Right lung (tissue), 5 donors: ENCODE results near the gene CCDC92. TPM values are rescaled to one million over a fixed set of nuclear protein-coding genes. Genes with fewer than 3 reads are reported as not detected.

ENCODE experiments used
- DNase-seq, 2 donors: peaks; one replicate each; pipeline ENCODE4 v3.0.0-alpha.2; 2013
- polyA plus RNA-seq, 5 donors: library from polyadenylated mRNA; unstranded; fragments of 120-200 nt; gene quantifications; one replicate each; pipeline versions ENCODE4 v1.2.1 to v1.2.3, GENCODE V29; 2013; ENCODE audit warnings: inconsistent platforms in 1 of 5, low replicate concordance in 1 of 5; ENCODE audit not compliant: insufficient read length in 5 of 5, insufficient read depth in 1 of 5

Gene CCDC92
- polyA plus RNA-seq, 5 donors = 51.4 to 70.0 (median 59.6) TPM

DNA sequence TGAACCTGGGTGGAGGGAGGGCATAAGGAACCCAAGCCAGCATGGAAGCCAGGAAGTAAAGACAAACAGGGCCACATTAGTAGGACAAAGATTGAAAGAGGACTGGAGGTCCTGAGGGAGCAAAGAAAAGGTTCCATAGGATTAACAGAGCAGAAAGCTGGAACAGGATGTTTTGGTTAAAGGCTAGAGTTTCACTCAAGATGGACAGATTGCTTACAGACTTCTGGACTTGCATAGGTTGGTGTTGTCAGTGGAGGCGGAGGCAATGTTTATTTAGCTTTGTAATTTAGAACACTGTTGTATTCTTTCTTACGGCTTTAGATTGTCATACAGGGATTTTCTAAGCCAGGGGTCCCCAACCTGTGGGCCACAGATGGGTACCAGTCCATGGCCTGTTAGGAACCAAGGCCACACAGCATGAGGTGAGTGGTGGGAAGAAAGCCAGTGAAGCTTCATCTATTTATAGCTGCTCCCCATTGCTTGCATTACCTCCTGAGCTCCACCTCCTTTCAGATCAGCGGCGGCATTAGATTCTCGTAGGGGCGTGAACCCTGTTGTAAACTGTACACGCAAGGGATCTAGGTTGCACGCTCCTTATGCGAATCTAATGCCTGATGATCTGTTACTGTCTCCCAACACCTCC is 31.7 kb upstream of the CCDC92 start:
- no peak for DNase-seq

- no peak for DNase-seq
Measured at GRCh38 chr12:124002654-124003053, 30.0 kb upstream of the CCDC92 start.

GRCh38 chr12:124002021-124002644 is 29.5 kb upstream of the CCDC92 start:
- DNase-seq = no peak

DNA sequence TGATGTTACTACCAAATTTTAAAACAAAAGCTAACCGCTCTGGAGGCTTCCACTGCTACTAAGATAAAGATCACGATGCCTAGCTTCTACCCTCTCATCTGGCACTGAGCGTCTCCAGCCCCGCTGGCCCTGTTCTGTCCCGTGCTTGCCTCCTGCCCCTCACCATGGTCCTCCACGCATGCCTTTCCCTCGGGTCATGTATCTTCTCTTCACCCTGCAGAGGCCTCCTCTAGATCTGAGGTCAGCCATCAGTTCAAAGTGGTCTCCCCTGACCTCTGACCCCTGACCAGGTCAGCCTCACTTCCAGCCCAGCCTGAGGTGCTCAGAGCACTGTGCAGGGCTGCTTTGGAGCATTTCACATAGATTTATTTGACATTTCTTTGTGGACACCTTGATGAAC is 28.7 kb upstream of the CCDC92 start:
- DNase-seq = no peak

DNA sequence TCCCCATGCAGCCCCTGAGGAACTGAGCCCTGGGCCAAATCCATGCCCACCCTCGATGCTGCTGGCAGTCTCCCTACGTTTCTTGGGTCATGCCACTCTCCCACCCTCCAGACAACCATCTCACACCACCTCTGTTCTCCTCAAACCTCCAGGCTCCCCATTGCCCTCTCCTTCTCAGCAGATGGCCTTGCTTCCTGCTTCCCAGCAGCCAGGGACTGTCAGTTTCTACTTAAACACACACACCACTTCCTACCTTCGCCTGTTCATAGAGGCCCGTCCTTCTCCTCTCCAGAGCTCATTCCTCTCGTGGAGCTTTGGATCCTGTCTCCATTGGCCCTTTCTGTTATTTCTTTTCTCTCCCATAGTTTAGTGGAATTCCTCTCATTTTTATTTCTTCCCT is 27.5 kb upstream of the CCDC92 start:
- DNase-seq = no peak

DNA sequence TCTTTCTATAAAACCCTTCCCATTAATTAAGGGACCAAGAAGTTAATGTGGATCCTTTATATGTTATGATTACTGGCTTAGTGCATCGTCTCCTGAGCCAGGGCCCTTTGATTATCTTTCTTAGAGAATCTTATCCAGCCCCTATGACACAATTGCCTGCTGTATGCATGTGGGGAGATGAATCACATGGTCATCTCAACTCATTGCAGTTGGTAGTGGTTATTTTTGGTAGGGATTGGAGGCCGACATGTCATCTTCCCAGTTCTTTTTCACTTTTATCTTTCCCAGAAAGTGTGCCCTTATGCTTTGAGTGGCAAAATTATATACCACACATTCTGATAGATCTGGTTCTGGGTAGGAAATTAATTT is 26.3 kb upstream of the CCDC92 start:
- DNase-seq = no peak

DNA sequence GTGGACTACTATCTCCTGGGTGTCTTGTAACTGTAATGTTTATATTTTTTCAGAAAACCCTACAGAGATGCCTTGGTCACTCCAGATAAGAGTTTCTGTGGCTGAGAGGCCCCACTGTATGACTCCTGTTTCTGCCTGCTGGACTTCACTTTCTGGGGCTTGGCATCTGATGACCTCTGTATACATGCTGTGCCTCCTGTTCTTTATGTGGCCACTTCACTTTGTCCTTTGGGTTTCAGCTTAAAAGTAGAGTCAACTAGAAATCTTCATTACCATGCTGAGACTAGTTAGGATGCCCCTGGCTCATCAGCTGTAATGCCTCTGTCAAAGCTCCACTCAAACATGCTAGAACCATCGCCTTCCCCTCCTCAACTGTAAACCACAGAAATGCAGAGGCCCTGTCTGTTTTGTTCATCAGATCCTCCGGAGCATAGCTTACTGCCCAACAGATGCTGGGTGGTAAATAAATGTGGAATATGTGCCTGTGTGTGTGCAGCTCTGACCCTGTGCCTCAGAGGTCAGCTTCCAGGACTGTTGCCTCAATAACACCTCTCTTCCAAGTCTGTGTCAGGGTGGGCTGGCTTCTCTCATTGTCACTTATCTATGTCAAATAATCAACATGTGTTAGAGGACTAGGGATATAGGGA is 25.8 kb upstream of the CCDC92 start:
- DNase-seq = no peak

GRCh38 chr12:123997908-123998307 is 25.3 kb upstream of the CCDC92 start:
- no peak for DNase-seq

GRCh38 chr12:123997033-123997822 is 24.6 kb upstream of the CCDC92 start:
- DNase-seq = no peak

DNA sequence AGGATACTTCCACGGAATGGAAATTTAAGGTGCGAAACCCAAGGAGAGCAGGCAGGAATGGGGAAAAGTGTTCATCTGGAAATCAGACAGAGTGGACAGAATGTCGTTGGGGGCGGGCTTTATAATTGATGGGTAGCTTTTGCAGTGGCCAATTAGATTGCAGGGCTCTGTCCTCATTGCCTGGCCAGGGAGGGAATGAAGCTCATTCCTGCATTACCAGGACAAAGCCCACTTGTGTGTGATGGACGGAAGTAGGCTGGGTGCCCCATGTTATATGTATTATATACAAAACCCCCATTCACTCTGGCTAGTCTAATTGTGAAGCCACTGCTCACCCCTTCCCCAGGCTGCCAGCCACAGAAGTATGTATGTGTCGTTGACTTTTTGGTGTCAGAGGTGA is 23.9 kb upstream of the CCDC92 start:
- DNase-seq = no peak

DNA sequence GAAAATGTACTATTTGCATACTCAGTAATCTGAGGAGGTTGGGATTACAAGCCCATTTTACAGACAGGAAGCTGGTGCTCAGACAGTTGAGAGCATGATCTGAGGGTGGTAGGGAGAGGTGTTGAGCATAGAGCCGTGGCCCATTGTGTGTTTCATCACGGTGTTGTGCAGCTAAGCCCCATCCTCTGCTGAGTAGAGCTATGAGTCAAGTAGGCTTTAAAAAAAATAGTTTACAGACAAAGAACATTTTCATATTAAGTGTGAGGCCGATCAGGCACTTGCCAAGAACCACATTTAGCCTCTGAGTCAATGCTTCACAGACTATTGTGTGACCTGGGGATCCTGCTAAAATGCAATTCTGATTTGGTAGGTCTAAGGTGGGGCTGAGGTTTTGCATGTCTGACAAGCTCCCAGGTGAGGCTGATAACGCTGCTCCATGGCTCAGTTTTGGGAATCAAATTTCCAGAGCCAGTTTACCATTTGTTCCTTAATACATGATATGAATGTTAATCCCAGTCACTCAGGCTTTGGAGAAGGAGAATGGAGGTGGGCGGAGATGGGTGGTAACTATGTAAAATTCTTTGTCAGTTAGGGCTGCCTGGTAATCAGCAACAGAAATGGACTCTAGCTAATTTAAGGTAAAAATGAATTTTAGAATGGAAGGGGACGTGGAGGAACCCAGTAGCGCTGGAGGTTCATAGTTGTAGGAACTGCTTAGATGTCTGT is 22.6 kb upstream of the CCDC92 start:
- no peak for DNase-seq

GRCh38 chr12:123992118-123992825 is 19.6 kb upstream of the CCDC92 start:
- no peak for DNase-seq

DNA sequence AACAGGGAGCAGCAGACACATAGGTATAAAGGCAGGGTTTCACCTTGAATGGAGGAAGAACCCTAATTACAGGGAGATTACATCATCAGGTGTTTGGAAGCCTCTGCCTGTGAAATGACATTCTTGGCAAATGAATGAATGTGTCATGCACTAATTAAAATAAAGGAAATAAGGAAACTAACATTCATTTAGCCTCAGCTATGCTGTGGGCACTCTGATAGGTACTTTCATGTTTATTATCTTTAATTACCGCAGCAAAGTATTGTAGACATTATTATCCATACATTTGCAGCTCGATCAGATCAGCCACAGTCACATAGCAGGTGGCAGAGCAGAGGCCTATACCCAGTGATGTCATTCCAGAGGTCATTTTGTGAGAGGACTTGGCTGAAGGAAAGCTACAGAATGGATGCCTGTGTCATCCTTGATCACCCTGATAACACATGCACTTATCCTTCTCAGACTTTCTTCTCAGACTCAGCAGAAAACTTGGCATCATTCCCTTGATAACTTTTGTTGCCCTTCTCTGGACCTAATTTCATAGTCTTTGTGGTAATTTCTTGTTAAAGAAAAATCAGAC is 18.8 kb upstream of the CCDC92 start:
- DNase-seq = no peak

DNA sequence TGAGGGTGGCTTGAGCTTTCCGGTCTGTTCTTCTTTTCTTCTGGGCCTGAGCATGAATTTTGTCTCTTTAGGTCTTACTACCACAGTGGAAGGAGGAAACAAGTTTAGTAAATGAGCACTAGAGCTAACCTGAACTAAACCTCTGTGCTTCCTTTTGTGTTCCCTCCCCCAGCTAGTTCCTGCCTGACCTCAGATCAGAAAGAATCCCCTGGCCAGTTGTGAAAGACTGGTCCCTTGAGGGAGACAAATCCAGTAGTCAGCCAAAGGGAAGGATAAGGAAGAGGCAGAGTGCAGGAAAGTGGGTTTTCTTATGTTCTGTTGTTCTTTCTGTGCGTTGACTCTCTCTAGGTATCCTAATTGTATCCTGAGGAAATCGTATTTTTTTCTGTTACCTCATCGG is 17.9 kb upstream of the CCDC92 start:
- DNase-seq = no peak

- DNase-seq = no peak
Measured at GRCh38 chr12:123989753-123990152, 17.1 kb upstream of the CCDC92 start.

GRCh38 chr12:123989168-123989567 is 16.5 kb upstream of the CCDC92 start:
- no peak for DNase-seq

- no peak for DNase-seq
Measured at GRCh38 chr12:123987022-123987421, 14.4 kb upstream of the CCDC92 start.

DNA sequence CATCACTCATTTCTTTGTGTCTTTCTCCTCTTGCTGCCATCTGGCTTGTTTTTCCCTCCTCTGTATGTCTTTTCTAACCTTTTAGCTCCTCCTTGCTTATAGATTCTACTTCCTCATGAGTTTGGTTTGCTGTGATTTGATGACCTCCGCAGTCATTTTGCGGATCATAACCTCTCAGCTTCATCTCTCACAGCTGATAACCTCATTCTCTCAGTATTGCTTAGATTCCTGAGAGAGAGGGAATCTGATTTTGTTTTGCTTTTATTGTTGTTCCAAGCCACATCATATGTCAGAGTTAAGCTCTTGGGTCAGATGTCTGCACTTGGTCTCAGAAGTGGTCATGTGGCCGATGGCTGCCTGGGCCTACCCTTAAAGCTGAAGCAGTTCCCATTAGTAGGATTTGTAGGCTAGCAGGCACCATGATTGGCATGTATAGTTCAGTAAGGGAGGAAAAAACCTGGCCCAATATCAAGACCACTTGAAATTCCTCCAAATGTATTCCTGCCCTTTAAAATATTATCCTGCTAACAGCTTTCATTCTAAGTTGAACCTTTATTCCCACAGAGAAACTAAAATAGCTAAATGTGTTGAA is 13.8 kb upstream of the CCDC92 start:
- DNase-seq = no peak

- no peak for DNase-seq
Measured at GRCh38 chr12:123984903-123985302, 12.3 kb upstream of the CCDC92 start.

DNA sequence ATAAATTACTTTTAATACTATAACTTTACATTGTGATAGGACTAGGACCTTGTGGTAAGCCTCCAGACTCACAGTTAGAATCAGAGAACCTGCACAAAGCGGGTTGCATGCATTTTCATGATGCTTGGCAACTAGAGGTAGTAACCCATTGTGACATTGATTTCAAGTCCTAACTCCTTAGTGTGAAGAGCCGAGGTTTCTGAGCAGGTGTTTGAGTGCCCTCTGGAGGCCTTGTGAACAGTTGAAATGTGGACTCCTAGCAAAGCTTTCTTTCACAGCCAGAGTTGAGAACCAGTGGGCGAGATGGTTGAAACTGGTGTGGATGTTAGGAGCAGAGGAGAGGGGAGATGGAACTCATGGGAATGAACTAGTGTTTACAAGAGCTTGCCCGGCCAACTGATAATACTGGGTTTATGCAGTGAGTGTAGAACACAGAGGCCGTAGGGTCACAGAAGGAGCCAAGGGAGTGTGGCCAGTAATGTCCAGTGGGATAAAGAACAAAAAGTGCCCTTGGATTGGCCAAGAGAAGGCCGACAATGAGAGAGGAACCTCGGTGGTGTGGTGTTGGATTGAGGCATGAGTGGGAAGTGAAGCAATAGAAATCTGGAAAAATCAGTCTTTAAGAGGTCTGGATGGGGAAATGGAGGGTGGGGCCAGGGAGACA is 11.3 kb upstream of the CCDC92 start:
- peak in 1 of 2 donors; percentile 42 for DNase-seq
